Upper lobe of right lung (tissue), 1 donor: ENCODE data around the gene FBXW8. TPM values are rescaled to one million over a fixed set of nuclear protein-coding genes. Genes with fewer than 3 reads are reported as not detected.

Experiments used
- ATAC-seq: fragments of 200-7000 bp; cut with Tn5 transposase; one replicate; pipeline ENCODE4 v1.9.1; 2020; ENCODE audit warnings: mild to moderate bottlenecking, moderate library complexity
- DNase-seq: peaks from one replicate; pipeline ENCODE4 v3.0.0-alpha.2; 2020
- H3K27ac ChIP-seq: fragments of 200-600 bp; one replicate; pipeline ENCODE4 v1.8.0; 2022
- H3K27me3 ChIP-seq: fragments of 200-600 bp; one replicate; pipeline ENCODE4 v1.8.0; 2022; ENCODE audit warnings: mild to moderate bottlenecking
- H3K36me3 ChIP-seq: fragments of 200-600 bp; one replicate; pipeline ENCODE4 v1.8.0; 2022
- H3K4me1 ChIP-seq: fragments of 200-600 bp; one replicate; pipeline ENCODE4 v1.8.0; 2022
- H3K4me3 ChIP-seq: fragments of 200-600 bp; one replicate; pipeline ENCODE4 v1.8.0; 2022; ENCODE audit warnings: mild to moderate bottlenecking
- H3K9me3 ChIP-seq: fragments of 200-600 bp; one replicate; pipeline ENCODE4 v1.8.0; 2022
- CTCF ChIP-seq: fragments of 200-600 bp; IDR thresholded peaks from one replicate; pipeline ENCODE4 v1.8.0; 2022; ENCODE audit warnings: antibody characterized with exemption
- intact Hi-C: fragments of 100-400 bp; cut with DNase I; formaldehyde crosslinking; loops from one replicate; pipeline ENCODE4 v1.11.0; 2022
- total RNA-seq: library from RNA; stranded (reverse); fragmentation: NEBNext Ultra II Directional; extraction: Animal tissue kit (Norgen Biotek cat#: 25700); gene quantifications from one replicate; pipeline ENCODE4 v1.2.1, GENCODE V29; 2021
- donor health status: DM: no; HTN: yes; CAD: no; lungs with severe emphysema.

Gene FBXW8
- total RNA-seq, 1 donor from 2014 or later: 16.8 TPM

DNA sequence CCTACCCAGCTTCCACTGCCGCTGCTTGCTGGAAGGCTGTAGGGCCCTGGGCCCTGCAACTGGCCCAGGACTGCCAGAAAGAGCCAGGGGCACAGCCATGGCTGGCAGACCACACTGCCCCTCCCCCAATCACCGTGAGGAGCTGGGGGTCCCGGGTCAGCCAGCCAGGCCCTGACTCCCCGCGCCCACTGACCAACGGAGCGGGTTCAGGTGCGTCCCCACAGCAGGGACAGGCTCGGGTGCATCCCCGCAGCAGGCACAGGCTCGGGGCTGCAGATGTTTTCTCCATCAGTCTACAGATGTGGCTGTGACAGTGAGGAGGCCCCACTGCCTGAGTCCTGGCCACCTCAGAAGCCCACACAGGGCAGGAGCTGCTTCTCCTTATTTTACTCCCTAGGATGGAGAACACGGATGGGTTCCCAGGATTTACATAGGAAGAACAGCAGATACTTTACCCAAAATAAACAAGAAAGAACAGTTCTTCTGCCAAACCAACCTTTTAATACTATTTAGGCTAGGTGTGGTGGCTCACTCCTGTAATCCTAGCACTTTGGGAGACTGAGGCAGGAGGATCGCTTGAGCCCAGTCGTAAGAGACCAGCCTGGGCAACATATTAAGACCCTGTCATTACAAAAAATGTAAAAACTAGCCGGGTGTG lies 127.4 kb downstream of the FBXW8 start:
- H3K4me3 ChIP-seq: no peak overlapping the region
- peaks cover 6% of the 10 kb centered on the region for H3K27me3 ChIP-seq
- no peak overlapping the region for H3K27ac ChIP-seq
- DNase-seq: peak; percentile 52
- H3K4me1 ChIP-seq: no peaks in the 10 kb centered on the region
- H3K9me3 ChIP-seq: no peaks in the 10 kb centered on the region
- no peaks in the 10 kb centered on the region for H3K36me3 ChIP-seq
- TF ChIP-seq CTCF: no peak
- no peak for ATAC-seq
- intact Hi-C loops: loop anchor here (10.0 kb wide), 1 partner anchor 807 kb away; no protein-coding TSS in a partner anchor

DNA sequence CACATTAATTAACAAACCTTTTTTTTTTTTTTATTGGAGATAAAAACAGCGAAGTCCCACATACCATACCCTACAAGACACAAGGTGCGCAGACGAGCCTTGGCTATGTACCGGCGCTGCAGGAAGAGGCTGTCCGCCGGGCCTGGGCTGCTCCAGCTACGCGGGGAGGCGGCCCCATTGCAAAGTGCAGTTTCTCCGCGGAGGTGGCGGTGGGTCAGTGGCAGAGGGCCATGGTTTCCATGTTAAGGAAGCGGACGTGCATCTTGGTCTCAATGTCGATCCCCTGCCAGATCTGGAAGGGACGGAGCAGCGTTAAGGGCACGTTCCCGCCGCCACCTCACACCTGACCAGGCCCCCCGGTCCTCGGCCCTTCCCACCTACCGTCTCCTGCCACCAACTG lies 128.2 kb downstream of the FBXW8 start:
- ATAC-seq (no peak), DNase-seq (no peak)
- H3K36me3 ChIP-seq: no peaks in the 10 kb centered on the region
- TF ChIP-seq CTCF: no peak
- intact Hi-C loops: loop anchor here (10.0 kb wide), 1 partner anchor 806 kb away; no protein-coding TSS in a partner anchor
- H3K9me3 ChIP-seq: no peaks in the 10 kb centered on the region
- no peak overlapping the region for H3K27ac ChIP-seq
- H3K4me1 ChIP-seq: no peaks in the 10 kb centered on the region
- H3K4me3 ChIP-seq: no peak overlapping the region
- H3K27me3 ChIP-seq: peaks cover under 1% of the 10 kb centered on the region

- no peaks in the 10 kb centered on the region for H3K36me3 ChIP-seq
- intact Hi-C loops: loop anchor here (10.0 kb wide), 1 partner anchor 805 kb away; no protein-coding TSS in a partner anchor
- H3K9me3 ChIP-seq: no peaks in the 10 kb centered on the region
- no peak for TF ChIP-seq CTCF
- no peak overlapping the region for H3K4me3 ChIP-seq
- no peak for ATAC-seq
- H3K4me1 ChIP-seq: no peaks in the 10 kb centered on the region
- H3K27me3 ChIP-seq: no peaks in the 10 kb centered on the region
- no peak overlapping the region for H3K27ac ChIP-seq
- DNase-seq: no peak
Observed at GRCh38 chr12:117039891-117040309, 129.2 kb downstream of the FBXW8 start.

DNA sequence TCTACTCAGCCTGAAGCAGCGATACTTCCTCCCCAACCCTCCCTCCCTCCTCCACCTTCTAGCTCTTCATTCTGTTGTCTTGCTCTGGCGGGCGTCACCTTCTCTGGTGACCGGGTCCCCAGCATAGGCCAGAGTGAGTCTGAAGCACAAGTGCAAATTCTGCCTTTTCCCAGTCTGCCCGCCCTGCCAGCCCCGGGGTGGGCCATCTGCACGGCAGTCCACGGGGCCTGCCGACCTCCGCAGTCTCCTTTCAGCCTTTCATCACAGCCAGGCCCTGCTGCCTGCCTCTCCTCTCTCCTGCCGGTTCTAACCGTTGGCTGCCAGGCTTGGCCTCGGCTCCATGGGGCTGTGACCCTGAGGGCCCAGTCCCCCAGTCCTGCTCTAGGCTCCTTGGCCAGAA lies 129.7 kb downstream of the FBXW8 start:
- no peak for ATAC-seq
- no peaks in the 10 kb centered on the region for H3K9me3 ChIP-seq
- H3K4me3 ChIP-seq: no peak overlapping the region
- no peak for TF ChIP-seq CTCF
- no peaks in the 10 kb centered on the region for H3K4me1 ChIP-seq
- no peaks in the 10 kb centered on the region for H3K27me3 ChIP-seq
- H3K27ac ChIP-seq: no peak overlapping the region
- no peaks in the 10 kb centered on the region for H3K36me3 ChIP-seq
- intact Hi-C loops: no loop called here
- no peak for DNase-seq

GRCh38 chr12:117041798-117042170 lies 131.0 kb downstream of the FBXW8 start:
- no peaks in the 10 kb centered on the region for H3K9me3 ChIP-seq
- no peaks in the 10 kb centered on the region for H3K27me3 ChIP-seq
- no peak for ATAC-seq
- DNase-seq: no peak
- H3K36me3 ChIP-seq: no peaks in the 10 kb centered on the region
- TF ChIP-seq CTCF: no peak
- no peaks in the 10 kb centered on the region for H3K4me1 ChIP-seq
- H3K27ac ChIP-seq: no peak overlapping the region
- intact Hi-C loops: no loop called here
- no peak overlapping the region for H3K4me3 ChIP-seq
